GM21360 (cell line): ENCODE data around the gene KDM6B.
A peak's percentile ranks its signal among the peaks of the same experiment; 100 is the strongest.
"Not testable (repeated sequence)": the region's sequence is repeated elsewhere in the genome, so short reads cannot be mapped to it uniquely, and the experiment has no call there.

Experiments used
- ATAC-seq: cut with Tn5 transposase; IDR thresholded peaks from one replicate; pipeline ENCODE4 v1.9.1; 2021; ENCODE audit warnings: mild to moderate bottlenecking, moderate library complexity; ENCODE audit not compliant: unreplicated experiment

Gene KDM6B, protein sequence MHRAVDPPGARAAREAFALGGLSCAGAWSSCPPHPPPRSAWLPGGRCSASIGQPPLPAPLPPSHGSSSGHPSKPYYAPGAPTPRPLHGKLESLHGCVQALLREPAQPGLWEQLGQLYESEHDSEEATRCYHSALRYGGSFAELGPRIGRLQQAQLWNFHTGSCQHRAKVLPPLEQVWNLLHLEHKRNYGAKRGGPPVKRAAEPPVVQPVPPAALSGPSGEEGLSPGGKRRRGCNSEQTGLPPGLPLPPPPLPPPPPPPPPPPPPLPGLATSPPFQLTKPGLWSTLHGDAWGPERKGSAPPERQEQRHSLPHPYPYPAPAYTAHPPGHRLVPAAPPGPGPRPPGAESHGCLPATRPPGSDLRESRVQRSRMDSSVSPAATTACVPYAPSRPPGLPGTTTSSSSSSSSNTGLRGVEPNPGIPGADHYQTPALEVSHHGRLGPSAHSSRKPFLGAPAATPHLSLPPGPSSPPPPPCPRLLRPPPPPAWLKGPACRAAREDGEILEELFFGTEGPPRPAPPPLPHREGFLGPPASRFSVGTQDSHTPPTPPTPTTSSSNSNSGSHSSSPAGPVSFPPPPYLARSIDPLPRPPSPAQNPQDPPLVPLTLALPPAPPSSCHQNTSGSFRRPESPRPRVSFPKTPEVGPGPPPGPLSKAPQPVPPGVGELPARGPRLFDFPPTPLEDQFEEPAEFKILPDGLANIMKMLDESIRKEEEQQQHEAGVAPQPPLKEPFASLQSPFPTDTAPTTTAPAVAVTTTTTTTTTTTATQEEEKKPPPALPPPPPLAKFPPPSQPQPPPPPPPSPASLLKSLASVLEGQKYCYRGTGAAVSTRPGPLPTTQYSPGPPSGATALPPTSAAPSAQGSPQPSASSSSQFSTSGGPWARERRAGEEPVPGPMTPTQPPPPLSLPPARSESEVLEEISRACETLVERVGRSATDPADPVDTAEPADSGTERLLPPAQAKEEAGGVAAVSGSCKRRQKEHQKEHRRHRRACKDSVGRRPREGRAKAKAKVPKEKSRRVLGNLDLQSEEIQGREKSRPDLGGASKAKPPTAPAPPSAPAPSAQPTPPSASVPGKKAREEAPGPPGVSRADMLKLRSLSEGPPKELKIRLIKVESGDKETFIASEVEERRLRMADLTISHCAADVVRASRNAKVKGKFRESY (N-terminal part only)

DNA sequence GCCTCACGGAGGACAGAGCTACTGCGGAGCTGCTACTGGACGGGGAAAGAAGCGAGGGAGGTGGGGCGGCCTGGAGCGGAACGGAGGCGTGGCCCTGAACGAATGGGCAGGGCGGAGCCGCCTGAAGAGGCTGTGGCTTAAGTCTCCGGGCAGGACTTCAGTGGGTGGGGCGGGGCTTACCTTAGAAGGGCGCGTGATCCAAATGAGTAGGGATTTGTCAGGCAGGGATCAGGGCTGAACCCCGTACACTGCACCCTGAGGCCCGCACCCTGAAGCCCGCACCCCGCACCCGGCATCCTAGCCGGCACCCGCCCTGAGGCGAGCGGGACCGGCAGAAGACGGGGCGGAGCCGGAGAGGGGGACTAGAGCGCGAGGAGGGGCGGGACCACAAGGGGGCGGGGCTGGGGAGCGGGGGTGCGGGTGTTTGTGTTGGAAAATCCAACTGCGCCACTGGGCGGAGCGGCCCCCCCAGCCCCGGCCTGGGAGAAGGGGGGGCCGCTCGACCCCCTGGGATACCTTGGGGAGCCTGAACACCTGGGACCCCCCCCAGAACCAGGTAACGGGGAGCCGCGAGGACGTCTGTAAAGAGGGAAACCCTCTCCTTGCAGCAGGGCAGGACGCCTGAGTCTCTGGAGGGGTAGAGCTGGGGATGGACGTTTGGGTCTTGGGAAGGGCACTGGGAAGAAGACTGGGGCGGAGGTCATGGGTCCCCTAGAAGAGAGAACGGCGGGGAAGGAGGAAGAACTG, at the start of gene KDM6B:
Gene KDM6B (plus strand): TSS at position 423 of the 747 bp plus-strand sequence. CDS start 11,338 bp downstream, outside the sequence.
- ATAC-seq, result peak; percentile 41

DNA sequence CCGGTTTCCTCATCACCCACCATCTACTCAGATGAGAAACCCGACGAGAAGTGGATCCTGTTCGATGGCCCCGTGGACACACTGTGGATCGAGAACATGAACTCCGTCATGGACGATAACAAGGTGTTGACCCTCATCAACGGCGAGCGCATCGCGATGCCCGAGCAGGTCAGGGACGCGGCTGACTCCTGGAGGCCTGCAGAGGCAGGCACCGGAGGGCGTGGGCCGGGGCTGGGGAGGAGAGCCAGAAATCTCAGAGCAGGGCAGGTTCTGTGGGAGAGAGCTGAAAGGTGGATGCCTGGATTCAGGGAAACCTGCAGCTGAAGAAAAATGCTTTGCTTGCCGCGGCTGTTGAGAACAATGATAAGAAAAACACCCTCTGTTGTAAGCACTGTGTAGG, 47.2 kb upstream of the KDM6B start:
- no peak for ATAC-seq

DNA sequence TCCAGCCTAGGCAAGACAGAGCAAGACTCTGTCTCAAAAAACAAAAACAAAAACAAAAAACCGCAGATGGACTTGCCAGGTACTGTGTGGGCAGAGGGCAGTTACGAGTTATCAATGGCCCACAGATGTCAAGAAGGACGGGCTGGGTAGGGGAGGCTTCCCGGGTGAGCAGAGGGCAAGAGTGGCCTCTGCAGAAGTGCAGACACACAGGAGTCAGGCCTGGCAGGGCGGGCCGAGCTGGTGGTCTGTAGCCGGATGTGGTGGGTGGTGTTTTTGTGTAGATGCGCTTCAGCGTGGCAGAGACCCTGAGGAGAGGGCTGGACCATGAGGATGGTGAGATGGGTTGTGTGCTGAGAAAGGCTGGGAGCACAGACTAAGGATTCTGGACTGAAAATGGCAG, 44.9 kb upstream of the KDM6B start:
- no peak for ATAC-seq

DNA sequence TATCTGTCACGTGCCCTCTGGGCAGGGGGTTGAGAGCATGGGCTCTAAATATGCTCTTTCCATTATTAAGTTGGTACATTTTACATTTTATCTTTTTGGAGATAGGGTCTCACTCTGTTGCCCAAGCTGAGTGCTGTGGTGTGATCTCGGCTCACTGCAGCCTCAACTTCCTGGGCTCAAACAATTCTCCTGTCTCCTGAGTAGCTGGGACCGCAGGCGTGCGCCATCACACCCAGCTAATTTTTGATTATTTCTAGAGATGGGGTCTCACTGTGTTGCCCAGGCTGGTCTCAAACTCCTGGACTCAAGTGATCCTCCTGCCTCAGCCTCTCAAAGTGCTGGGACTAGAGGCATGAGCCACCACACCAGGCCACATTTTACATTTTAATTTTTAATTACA, 43.9 kb upstream of the KDM6B start:
- ATAC-seq, result no peak

DNA sequence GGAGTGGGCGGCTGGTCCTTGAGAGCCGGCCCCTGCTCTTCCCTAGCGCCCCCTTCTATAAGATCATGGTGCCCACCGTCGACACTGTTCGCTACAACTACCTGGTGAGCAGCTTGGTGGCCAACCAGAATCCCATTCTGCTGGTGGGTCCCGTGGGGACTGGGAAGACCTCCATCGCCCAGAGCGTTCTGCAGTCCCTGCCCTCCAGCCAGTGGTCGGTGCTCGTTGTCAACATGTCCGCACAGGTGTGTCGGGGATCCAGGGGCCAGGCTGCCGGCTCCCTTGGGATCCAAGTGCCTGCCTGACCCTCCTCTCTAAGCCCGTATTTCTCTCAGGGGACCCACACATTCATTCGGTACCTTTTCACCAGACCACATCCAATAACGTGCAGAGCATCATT, 41.4 kb upstream of the KDM6B start:
- no peak for ATAC-seq

DNA sequence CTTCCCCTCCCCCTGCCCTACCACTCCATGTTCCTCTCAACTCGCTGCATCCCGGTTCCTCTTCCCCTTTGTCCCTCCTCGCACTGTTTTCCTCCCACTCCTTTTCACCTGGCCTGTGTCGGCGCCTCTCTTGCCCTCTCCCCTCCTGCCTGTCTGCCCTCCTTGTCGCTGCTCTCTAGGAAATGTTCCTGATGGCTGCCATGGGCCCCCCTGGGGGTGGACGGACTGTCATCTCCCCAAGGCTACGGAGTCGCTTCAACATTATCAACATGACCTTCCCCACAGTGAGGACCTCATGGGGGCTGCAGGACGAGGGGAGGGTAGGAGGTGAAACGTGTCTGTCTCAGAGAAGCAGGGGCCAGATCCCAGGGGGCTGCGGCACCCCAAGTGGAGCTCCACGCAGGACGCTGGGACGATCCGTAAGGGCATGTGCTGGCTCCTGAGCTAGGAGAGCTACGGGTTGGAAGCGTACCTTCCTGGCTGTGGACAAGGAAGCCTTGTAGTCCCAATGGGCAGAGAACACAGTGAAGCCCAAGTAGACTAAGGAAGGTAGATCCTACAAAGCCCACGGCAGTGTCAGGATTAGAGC, 39.8 kb upstream of the KDM6B start:
- ATAC-seq, result no peak

DNA sequence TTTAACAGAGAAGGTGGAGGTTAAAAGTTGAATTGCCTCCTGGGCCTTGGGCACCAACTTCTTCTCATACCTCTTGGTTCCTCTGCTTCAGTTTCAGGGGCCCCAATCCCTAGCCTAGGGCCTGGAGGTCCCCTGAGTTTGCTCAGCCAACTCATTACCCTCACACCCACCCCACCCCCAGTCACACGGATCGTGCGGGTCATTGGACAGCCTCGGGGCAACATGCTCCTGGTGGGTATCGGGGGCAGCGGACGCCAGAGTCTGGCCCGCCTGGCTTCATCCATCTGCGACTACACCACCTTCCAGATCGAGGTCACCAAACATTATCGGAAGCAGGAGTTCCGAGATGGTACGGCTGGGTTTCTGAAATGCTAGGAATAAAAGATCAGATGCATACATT, 36.0 kb upstream of the KDM6B start:
- no peak for ATAC-seq

DNA sequence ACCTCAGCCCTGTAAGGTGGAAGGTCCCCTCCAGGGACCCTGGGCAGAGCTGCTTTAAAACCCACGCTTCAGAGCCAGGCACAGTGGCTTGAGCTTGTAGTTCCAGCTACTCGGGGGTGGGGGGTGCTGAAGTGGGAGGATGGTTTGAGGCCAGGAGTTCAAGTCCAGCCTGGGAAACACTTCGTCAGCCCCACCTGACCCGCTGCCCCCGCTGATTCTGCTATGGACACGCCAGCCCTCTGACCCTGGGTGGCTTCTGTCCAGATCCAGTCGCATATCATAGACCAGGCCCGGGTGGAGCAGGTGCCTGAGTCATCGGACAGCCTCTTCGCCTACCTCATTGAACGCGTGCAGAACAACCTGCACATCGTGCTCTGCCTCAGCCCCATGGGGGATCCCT, 35.2 kb upstream of the KDM6B start:
- ATAC-seq, result no peak

DNA sequence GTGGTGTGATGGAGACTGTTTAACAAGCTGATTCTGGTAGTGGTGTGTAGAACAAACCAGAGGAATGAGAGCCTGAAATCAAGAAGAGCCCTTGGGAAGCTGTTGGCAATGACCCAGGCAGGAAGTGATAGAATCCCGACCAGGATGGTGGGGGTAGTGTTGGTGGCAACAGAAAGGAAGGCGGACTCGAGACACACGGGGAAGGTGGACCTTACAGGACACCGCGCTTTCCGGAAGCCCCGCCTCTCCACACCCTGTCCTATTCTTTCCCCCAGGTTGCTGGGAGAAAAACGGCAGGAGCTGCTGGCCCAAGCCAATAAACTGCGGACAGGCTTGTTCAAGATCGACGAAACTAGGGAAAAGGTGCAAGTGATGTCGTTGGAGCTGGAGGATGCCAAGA, 30.0 kb upstream of the KDM6B start:
- ATAC-seq, result no peak

DNA sequence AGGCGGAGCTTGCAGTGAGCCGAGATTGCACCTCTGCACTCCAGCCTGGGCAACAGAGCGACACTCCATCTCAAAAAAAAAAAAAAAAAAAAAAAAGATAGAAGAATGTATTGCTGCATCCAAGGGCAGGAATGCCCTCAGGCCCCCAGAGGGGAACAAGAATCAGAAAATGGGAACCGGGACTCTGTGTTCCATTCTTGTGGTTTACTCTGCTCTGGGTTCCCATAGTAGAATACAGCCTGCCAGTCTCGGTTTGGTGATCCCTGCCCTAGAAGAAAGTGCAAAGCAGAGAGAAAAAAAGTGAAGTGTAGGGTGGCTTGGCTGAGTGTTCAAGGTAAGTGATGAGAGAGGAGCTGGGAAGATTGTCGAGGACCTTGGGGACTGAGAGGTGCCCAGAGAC, 27.4 kb upstream of the KDM6B start:
- no peak for ATAC-seq

DNA sequence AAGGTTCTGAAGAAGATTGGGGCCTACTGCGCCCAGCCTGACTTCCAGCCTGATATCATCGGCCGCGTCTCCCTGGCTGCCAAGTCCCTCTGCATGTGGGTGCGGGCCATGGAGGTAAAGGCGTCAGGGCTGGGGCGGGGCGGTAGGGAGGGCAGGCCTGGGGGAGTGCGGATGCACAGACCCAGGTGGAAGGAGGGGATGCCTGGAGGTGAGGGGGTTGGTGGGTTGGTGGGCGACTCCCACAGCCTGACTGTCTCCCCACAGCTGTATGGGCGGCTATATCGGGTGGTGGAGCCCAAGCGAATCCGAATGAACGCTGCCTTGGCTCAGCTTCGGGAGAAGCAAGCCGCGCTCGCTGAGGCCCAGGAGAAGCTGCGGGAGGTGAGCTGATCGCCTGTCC, 26.8 kb upstream of the KDM6B start:
- no peak for ATAC-seq

DNA sequence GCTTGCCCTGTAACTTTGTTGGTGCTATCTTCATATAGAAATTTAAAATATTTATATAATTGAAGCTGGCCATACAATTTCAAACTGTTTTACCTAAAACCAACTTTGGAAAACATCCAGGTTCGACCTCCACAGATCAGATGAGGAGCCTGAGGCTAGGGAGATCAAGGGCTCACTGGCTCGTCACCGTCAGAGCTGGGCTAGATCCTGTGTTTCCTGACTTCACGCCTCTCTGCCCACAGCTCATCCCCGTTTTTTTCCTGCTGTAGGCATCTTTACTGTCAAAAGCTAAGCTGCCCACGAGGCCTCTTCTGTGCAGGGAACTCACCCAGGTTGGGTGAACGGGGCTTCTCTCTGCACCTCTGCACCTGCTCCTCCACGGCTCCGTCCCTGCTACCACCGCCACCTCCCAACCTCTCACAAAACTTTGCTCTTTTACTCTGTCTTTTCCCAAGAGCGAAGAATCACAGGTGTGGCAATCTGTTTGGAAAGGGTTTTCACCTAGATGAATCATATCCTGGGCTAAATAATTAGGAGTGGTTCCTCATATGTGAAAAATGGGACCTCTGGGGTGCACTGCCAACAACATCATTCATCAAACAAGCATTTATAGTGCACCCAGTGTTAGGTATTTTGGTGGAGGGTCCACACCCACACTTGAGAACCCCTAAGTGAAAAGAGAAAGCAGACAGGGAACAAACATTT, 24.8 kb upstream of the KDM6B start:
- no peak for ATAC-seq

DNA sequence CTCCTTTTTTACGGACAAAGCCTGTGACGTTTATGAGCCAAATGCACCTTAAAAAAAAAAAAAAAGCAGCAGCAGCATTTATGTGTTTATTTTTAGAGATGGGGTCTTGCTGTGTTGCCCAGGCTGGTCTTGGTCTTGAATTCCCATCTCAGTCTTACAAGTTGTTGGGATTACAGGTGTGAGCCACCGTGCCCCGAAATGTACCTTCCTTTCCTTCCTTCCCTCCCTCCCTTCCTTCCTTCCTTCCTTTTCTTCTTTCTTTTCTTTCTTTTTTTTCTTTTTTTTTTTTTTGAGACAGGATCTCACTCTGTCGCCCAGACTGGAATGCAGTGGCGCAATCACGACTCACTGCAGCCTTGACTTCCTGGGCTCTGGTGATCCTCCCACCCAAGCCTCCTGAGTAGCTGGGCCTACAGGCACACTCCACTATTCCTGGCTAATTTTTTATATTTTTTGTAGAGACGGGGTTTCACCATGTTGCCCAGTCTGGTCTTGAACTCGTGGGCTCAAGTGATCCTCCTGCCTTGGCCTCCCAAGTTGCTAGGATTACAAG, 24.1 kb upstream of the KDM6B start:
- ATAC-seq, result not testable (repeated sequence)

DNA sequence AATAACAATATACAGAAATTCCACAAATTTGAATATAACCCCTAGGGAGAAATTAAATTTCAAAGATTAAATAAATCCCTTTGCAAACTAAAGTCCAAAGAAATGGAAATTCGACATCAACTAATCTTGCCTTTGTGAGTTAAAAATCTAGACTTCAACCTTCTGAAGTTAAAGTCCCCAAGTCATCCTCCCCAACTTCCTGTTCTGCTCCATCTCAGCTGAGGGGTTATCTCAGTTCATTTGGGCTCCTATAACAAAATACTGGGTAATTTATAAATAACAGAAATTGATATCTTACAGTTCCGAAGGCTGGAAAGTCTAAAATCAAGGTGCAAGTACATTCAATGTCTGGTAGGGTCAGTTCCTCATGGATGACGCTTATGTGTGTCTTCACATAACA, 22.8 kb upstream of the KDM6B start:
- no peak for ATAC-seq

DNA sequence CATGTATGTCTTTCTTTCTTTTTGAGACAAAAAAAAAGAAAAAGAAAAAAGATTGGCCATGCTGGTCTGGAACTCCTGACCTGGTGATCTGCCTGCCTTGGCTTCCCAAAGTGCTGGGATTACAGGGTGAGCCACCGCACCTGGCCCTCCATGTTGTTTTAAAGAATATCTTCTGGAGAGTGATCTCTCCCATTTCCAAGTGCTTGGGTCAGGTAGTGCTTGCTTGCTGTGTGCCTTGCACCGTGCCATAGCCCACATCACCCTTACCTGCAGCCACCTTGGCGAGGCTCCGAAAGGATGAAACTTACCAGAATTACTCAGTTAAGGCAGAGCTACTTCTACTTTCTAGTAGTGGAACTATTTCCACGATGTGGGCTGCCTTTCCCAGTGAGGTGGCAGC, 19.0 kb upstream of the KDM6B start:
- no peak for ATAC-seq

DNA sequence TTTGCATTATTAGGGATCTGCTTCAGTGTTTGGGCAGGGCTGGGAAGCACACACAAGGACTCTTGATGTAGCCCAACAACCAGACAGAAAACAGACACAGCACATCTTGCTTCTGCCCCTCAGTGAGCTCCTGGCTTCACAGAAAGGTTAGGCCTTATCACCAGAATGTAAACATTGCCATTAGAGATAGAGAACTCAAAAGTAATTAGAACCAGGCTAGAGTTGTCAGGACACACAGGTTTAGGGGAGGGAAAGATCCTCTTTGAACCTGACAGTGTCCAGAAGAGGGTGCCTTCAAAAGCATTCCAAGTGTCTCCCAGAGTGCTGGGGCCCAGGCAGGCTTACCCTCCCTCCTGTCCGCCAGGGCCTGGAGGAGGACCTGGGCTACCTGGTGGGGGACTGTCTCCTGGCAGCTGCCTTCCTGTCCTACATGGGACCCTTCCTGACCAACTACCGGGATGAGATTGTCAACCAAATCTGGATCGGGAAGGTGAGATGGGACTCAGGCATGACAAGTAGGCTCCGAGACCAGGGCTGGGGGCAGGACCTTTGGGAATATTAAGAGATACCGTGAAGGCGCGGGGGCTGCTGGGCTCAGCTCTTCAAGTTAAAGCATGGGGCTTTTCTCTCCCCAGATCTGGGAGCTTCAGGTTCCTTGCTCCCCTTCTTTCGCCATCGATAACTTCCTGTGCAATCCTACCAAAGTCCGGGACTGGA, 16.9 kb upstream of the KDM6B start:
- ATAC-seq, result no peak

DNA sequence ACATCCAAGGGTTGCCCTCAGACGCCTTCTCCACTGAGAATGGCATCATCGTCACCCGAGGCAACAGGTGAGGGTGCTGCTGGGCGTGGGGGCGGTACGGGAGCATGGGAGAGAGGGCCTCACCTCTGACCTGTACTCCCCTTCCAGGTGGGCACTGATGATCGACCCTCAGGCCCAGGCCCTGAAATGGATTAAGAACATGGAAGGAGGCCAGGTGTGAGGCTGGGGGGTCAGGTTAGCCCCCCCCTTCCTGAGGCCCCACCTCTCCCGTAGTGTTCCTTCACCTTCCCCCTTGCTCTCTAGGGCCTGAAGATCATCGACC, 16.4 kb upstream of the KDM6B start:
- no peak for ATAC-seq

DNA sequence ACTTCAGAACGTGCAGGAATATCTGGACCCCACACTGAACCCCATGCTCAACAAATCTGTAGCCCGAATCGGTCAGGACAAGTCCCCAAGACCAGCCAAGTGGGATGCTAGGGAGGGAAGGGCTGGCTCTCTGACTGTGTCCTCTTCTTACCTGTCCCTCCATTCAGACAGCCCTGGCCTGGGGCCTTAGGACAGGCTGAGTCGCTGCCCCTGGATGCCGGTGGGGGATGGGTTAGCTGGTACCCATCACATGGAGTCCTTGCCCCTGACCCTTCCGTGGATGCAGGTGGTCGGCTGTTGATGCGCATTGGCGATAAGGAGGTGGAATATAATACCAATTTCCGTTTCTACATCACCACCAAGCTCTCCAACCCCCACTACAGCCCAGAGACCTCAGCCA, 16.0 kb upstream of the KDM6B start:
- no peak for ATAC-seq
